ENCODE data around the gene C2orf49. TPM values are rescaled to one million over a fixed set of nuclear protein-coding genes. Genes with fewer than 3 reads are reported as not detected.

The C2orf49 gene
- total and polyA plus RNA-seq, 9 of the 15 experiments (the other 6 are each of a cell fraction or from before 2014, with no cell fraction given): 17.9 to 38.2 (median 25.6) TPM

DNA sequence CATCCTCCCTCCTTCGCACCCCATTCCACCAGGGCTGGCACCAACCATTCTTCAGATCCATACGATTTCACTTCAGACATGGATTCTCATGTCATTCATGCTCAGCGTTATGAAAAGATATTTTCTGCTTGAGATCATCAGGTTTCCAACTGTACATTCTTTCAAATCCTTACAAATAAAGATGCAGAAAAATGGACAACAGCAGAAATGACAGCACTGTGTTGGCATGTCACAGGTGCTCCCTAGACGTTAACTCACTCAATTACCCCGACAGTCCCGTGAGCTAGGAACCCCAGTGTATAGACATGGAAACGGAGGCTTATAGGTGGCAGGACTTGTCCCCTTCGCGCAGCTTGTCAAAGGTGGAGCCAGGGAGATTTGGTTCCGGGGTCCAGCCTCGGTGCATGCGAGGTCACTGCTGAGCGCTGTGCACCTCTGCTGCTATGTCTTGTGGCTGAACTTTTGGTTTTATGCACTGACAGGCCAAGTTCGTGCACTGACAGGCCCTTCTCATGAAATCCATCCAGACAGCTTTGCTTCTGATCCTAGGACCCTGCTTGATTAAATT, 43.8 kb downstream of the C2orf49 start (continued):
- TF ChIP-seq MAZ (CRISPR knock-in tag; conservative IDR thresholded peaks at IDR 0.05 in 1 of 2, IDR thresholded peaks at IDR 0.05 in 1 of 2) (no peak), SP2 (IDR thresholded peaks at IDR 0.05; ENCODE audit: extremely low read depth, low read depth, low read length, poor library complexity, severe bottlenecking) (no peak), ETV6 (IDR thresholded peaks at IDR 0.05; ENCODE audit: borderline replicate concordance in 1 of 2, low read depth in 2 of 2, low read length in 1 of 2) (no peak), ETV6 (CRISPR knock-in tag; IDR thresholded peaks at IDR 0.05; ENCODE audit: borderline replicate concordance) (no peak)

DNA sequence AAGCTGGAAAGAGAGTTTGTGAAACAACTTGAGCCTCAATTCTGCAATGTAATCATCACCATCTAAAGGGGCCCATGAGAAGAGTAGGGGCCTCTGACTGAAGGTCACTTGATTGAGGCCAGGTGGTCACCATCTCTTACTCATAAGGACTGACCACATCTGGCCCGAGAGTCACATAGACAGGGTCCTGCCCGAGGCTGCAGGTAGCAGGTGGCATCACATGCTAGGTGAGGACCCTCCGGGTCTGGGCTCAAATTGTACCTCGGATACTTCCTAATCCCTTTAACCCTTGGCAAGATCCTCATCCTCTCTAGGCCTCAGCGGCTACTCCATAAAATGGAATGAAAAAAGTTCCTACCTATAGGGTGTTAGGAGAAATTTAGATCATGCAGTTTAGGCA, 44.8 kb downstream of the C2orf49 start:
- H3K4me3 ChIP-seq: no peak overlapping the region
- WGBS (ENCODE audit: insufficient coverage, low coverage, missing lambda C conversion rate): 84% methylated on average over 5 of the region's 5 CpGs
- in situ Hi-C loops (cut with MboI): no loop called here
- no peak overlapping the region for H2AFZ ChIP-seq (ENCODE audit: low read depth, low read length)
- no peak overlapping the region for H3K9ac ChIP-seq (ENCODE audit: insufficient read depth in 1 of 2, low read depth in 2 of 2, low read length in 2 of 2)
- intact Hi-C loops (cut with micrococcal nuclease): no loop called here
- H3K9me3 ChIP-seq (replicated peaks; ENCODE audit: control insufficient read depth, insufficient read depth, low read depth, low read length): no peaks in the 10 kb centered on the region
- H3K9me1 ChIP-seq (ENCODE audit: control insufficient read depth, insufficient read depth, low read length): no peaks in the 10 kb centered on the region
- no peak for ATAC-seq
- no peak overlapping the region for H3K27ac ChIP-seq (ENCODE audit: extremely low read depth, low read depth, low read length)
- DNase-seq (ENCODE audit: extremely low read depth in 1 of 4, low spot score in 3 of 4): no peak
- POLR2A ChIA-PET: no interaction called here
- peaks cover 4 to 20% of the 10 kb centered on the region in 2 experiments; a peak in 4 of 5 replicates for H3K4me1 ChIP-seq (replicated peaks in 1 of 2; ENCODE audit: control insufficient read depth in 2 of 2, insufficient read depth in 2 of 2, low read length in 2 of 2)
- no peak for FAIRE-seq
- no peaks in the 10 kb centered on the region for H4K20me1 ChIP-seq (replicated peaks; ENCODE audit: control insufficient read depth, insufficient read depth, low read length)
- TF ChIP-seq POU5F1 (IDR thresholded peaks at IDR 0.05; ENCODE audit: borderline replicate concordance, low read depth, low read length, partially characterized antibody): no peak
- TF ChIP-seq, protein P1, sequence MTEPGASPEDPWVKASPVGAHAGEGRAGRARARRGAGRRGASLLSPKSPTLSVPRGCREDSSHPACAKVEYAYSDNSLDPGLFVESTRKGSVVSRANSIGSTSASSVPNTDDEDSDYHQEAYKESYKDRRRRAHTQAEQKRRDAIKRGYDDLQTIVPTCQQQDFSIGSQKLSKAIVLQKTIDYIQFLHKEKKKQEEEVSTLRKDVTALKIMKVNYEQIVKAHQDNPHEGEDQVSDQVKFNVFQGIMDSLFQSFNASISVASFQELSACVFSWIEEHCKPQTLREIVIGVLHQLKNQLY (CRISPR knock-in tag; conservative IDR thresholded peaks at IDR 0.05): no peak
- H3K36me3 ChIP-seq (ENCODE audit: control insufficient read depth, insufficient read depth, low read length): peaks cover 66% of the 10 kb centered on the region; the same call in 2 of the 3 replicates
- H3K79me2 ChIP-seq (ENCODE audit: control insufficient read depth, insufficient read depth, low read length): no peaks in the 10 kb centered on the region
- H3K4me2 ChIP-seq (ENCODE audit: insufficient read depth, low read length): no peak overlapping the region
- BruUV-seq (replicated peaks): no TSS peak
- H3K27me3 ChIP-seq (ENCODE audit: control insufficient read depth in 2 of 2, insufficient read depth in 2 of 2, low read length in 2 of 2): no peaks in the 10 kb centered on the region
- CTCF ChIA-PET (ENCODE audit: low intra/inter-chr PET ratio): no interaction called here

All from K562 (cell line).